ENCODE results near the gene LRRTM4.

DNA sequence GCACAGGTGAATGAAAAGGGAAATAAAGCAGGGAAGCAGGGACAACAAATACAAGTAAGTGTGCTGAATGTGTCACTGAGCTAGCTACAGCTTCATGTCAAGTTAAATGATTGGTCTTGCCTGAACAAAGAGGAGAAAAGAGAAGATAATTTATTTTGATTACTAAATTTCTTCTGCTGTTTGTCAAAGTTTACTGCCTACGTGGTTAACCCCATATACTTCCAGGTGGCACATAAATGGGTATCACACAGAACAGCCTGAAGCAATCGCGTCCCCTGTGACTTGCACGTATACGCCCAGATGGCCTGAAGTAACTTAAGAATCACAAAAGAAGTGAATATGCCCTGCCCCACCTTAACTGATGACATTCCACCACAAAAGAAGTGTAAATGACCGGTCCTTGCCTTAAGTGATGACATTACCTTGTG, 434.2 kb downstream of the LRRTM4 start:
- TF ChIP-seq, protein P1, sequence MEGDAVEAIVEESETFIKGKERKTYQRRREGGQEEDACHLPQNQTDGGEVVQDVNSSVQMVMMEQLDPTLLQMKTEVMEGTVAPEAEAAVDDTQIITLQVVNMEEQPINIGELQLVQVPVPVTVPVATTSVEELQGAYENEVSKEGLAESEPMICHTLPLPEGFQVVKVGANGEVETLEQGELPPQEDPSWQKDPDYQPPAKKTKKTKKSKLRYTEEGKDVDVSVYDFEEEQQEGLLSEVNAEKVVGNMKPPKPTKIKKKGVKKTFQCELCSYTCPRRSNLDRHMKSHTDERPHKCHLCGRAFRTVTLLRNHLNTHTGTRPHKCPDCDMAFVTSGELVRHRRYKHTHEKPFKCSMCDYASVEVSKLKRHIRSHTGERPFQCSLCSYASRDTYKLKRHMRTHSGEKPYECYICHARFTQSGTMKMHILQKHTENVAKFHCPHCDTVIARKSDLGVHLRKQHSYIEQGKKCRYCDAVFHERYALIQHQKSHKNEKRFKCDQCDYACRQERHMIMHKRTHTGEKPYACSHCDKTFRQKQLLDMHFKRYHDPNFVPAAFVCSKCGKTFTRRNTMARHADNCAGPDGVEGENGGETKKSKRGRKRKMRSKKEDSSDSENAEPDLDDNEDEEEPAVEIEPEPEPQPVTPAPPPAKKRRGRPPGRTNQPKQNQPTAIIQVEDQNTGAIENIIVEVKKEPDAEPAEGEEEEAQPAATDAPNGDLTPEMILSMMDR (IDR thresholded peaks at IDR 0.05) = no peak
- no peak for TF ChIP-seq POLR2A (IDR thresholded peaks at IDR 0.05)

Measured in esophagus squamous epithelium (tissue), 4 donors.